Effector memory CD8-positive, alpha-beta T cell (primary cell): ENCODE results near the gene MDK.

Experiments
- ATAC-seq: fragments of 150-1000 bp; cut with Tn5 transposase; replicated peaks from 2 replicates; pipeline ENCODE4 v1.10.0; 2021; ENCODE audit warnings: mild to moderate bottlenecking, moderate library complexity
- DNase-seq, 3 experiments: peaks; one replicate each; pipeline ENCODE4 v3.0.0; 2021
- H3K27ac Mint-ChIP-seq, 2 donors: one replicate each; pipeline ENCODE4 v1.8.0; 2022; ENCODE audit warnings: mild to moderate bottlenecking in 2 of 2, mixed read lengths in 2 of 2, moderate library complexity in 2 of 2
- H3K27me3 Mint-ChIP-seq, 2 donors: one replicate each; pipeline ENCODE4 v1.8.0; 2022; ENCODE audit warnings: mixed read lengths in 2 of 2
- H3K36me3 Mint-ChIP-seq: one replicate; pipeline ENCODE4 v1.8.0; 2022; ENCODE audit warnings: mild to moderate bottlenecking, moderate library complexity, mixed read lengths; ENCODE audit not compliant: insufficient read depth
- H3K4me1 Mint-ChIP-seq, 2 donors: one replicate each; pipeline ENCODE4 v1.8.0; 2022; ENCODE audit warnings: low read depth in 2 of 2, mixed read lengths in 2 of 2
- H3K4me3 Mint-ChIP-seq, 2 donors: one replicate each; pipeline ENCODE4 v1.8.0; 2022; ENCODE audit warnings: mild to moderate bottlenecking in 2 of 2, mixed read lengths in 2 of 2, moderate library complexity in 2 of 2
- H3K9me3 Mint-ChIP-seq, 2 donors: one replicate each; pipeline ENCODE4 v1.8.0; 2022; ENCODE audit warnings: mixed read lengths in 2 of 2

MDK gene

DNA sequence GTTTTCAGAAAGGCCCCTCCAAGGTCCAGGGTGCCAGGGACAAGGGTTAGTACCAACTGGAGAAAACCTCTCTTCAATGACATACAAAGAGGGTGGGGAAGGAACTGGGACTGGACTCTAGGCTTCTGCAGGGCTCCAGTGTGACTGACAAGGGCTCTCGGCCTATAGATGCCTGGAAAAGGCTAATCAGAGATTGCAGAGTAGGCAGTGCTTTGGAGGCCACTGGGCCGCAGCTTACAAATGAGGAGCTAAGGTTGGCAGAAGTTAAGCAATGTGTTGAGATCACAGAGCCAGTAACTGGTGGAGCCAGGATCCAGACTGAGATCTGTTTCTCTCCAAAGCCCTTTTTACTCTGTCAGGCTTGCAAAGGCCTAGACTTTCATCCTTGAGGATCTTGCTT, 41.7 kb upstream of the MDK start:
- H3K4me1 Mint-ChIP-seq: peaks cover 2 to 7% of the 10 kb centered on the region in 2 donors

GRCh38 chr11:46341454-46341853, 40.0 kb upstream of the MDK start:
- H3K36me3 Mint-ChIP-seq: peaks cover 11% of the 10 kb centered on the region
- no peak for ATAC-seq
- H3K4me1 Mint-ChIP-seq: peaks cover 16 to 22% of the 10 kb centered on the region in 2 donors
- no peak overlapping the region for H3K4me3 Mint-ChIP-seq
- H3K27ac Mint-ChIP-seq: no peak overlapping the region
- DNase-seq: no peak
- H3K9me3 Mint-ChIP-seq: no peaks in the 10 kb centered on the region
- H3K27me3 Mint-ChIP-seq: peaks cover 0 to 31% of the 10 kb centered on the region in 2 donors

More for the DNA sequence above, 41.7 kb upstream of the MDK start:
- Mint-ChIP-seq H3K36me3 (peaks cover 4% of the 10 kb centered on the region), H3K27ac (no peak overlapping the region), H3K4me3 (no peak overlapping the region), H3K27me3 (peaks cover 13 to 41% of the 10 kb centered on the region in 2 donors), H3K9me3 (no peaks in the 10 kb centered on the region)
- DNase-seq (no peak), ATAC-seq (no peak)

DNA sequence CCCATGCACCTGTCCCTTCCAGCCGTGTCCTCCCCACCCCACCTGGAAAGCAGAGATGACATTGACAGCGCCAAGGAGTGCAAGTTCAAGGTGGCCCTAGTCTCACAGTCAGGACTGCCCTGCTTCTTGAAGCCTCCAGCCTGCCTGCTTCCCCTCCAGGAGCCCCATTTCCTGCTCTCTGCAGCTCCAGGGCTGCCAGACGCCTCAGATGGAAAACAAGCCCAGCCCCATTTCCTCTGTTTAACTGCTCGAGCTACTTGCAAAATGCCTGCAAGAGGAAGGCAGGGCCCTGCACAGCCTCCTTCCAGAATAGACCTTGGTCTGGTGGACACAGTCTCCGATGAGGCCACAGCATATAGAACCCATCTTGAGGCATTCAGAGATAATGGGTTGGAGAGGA, 39.2 kb upstream of the MDK start:
- H3K27ac Mint-ChIP-seq: no peak overlapping the region

DNA sequence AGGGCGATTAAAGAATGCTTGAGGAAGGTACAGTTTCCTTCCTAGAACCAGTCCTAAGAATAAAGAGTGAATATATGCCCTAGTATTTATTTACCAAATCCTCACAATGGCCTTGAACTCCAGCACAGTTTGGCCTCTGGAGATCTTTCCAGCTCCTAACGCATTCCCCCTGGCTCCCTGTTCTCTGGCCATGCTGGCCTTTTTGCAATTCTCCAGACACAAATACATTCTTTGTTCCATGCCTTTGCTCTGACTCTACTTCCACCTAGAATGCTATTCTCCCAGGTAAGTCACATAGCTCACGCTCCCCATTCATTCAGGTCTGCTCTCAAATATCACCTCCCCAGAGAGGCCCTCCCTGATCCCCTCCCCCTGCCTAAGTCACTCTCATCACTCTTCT, 37.9 kb upstream of the MDK start:
- H3K4me1 Mint-ChIP-seq: peaks cover 26 to 29% of the 10 kb centered on the region in 2 donors
- H3K4me3 Mint-ChIP-seq: no peak overlapping the region
- peaks cover 0 to 12% of the 10 kb centered on the region in 2 donors for H3K27me3 Mint-ChIP-seq
- no peak for ATAC-seq
- no peaks in the 10 kb centered on the region for H3K9me3 Mint-ChIP-seq
- DNase-seq: no peak
- no peak overlapping the region for H3K27ac Mint-ChIP-seq
- H3K36me3 Mint-ChIP-seq: peaks cover 18% of the 10 kb centered on the region

More for the DNA sequence above, 39.2 kb upstream of the MDK start:
- ATAC-seq (no peak), DNase-seq (no peak)
- Mint-ChIP-seq H3K9me3 (no peaks in the 10 kb centered on the region), H3K36me3 (peaks cover 13% of the 10 kb centered on the region), H3K27me3 (peaks cover 0 to 23% of the 10 kb centered on the region in 2 donors), H3K4me3 (no peak overlapping the region), H3K4me1 (peaks cover 22 to 29% of the 10 kb centered on the region in 2 donors)

DNA sequence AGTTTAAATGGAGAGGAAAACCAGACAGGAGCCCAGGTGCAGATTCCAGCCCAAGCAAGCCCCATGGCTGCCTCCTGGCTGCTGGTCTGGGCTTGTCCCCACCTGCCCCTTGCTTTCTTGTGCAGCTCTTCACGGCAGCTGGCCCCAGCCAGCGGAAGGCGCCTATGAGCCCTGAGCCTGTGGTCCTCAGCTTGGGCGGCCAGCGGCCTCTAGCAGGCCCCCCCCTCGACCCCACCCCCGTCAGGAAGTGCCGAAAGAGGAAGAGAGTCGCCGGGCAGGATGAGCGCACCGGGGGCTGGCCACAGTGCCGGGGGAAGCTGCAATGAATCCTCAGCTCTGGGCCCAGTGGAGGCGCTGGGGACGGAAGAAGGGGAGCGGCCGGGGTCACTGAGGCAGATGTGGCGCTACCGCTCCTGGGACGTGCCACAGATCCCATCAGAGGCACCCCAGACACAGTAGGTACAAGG, 36.3 kb upstream of the MDK start:
- peaks cover 39 to 43% of the 10 kb centered on the region in 2 donors for H3K4me1 Mint-ChIP-seq

GRCh38 chr11:46345881-46346484, 35.5 kb upstream of the MDK start:
- Mint-ChIP-seq H3K4me3 (peak overlapping the region; percentile 90 to 98), H3K4me1 (peaks cover 46 to 49% of the 10 kb centered on the region in 2 donors), H3K36me3 (peaks cover 28% of the 10 kb centered on the region), H3K27me3 (peaks cover 0 to 7% of the 10 kb centered on the region in 2 donors), H3K9me3 (no peaks in the 10 kb centered on the region), H3K27ac (peak overlapping the region; percentile 15 to 46)
- ATAC-seq: no peak
- no peak for DNase-seq

More for the DNA sequence above, 36.3 kb upstream of the MDK start:
- H3K9me3 Mint-ChIP-seq: no peaks in the 10 kb centered on the region
- H3K4me3 Mint-ChIP-seq: peak overlapping the region; percentile 90 to 98
- no peak overlapping the region for H3K27ac Mint-ChIP-seq
- no peak for DNase-seq
- peaks cover 0 to 7% of the 10 kb centered on the region in 2 donors for H3K27me3 Mint-ChIP-seq
- ATAC-seq: no peak
- peaks cover 28% of the 10 kb centered on the region for H3K36me3 Mint-ChIP-seq

- peak within 1 kb of the TSS; percentile 97 to 98 for H3K4me3 Mint-ChIP-seq
- no peaks in the 10 kb centered on the region for H3K9me3 Mint-ChIP-seq
Measured at GRCh38 chr11:46346886-46347636, 34.4 kb upstream of the MDK start, which contains the start of gene DGKZ. DGKZ (plus strand) TSS chr11:46347463; CDS start chr11:46347660, 197 bp downstream.

DNA sequence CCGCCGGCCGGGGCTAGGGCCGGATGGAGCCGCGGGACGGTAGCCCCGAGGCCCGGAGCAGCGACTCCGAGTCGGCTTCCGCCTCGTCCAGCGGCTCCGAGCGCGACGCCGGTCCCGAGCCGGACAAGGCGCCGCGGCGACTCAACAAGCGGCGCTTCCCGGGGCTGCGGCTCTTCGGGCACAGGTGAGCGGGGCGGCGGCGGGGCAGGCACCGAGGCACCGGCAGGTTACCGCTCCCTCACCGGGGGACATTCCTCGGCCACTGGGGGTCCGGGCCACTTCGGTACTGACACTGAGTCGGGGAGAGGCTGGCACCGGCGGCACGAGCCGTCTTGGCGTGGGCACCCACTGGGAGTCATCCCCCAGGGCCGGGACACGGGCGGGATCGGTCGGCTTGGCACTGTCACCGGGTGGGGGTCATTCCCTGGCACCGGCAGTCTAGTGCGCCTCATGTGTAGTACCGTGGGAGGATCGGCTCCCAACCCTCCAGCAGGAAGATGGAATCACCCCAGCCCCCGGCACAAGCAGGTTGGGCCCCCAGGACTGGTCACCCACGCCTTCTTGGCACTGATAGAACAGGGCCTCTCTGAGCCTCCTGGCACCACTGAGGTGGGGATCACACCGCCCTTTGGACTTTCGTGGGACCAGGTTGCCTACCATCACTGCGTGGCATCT, 33.7 kb upstream of the MDK start:
- H3K4me3 Mint-ChIP-seq: peak overlapping the region; percentile 97 to 98
- H3K27me3 Mint-ChIP-seq: peaks cover 0 to 7% of the 10 kb centered on the region in 2 donors
- H3K36me3 Mint-ChIP-seq: peaks cover 45% of the 10 kb centered on the region
- no peak for ATAC-seq
- no peaks in the 10 kb centered on the region for H3K9me3 Mint-ChIP-seq
- peak overlapping the region in 1 of 2 donors; percentile 91 for H3K27ac Mint-ChIP-seq
- DNase-seq: peak in 2 of 3 experiments; percentile 15 to 28
- peaks cover 59% of the 10 kb centered on the region in 2 donors for H3K4me1 Mint-ChIP-seq

More at GRCh38 chr11:46346886-46347636, 34.4 kb upstream of the MDK start, which contains the start of gene DGKZ:
- H3K27ac Mint-ChIP-seq: peak within 1 kb of the TSS; percentile 89 to 91
- peaks cover 55 to 58% of the 10 kb centered on the region in 2 donors for H3K4me1 Mint-ChIP-seq
- peaks cover 0 to 7% of the 10 kb centered on the region in 2 donors for H3K27me3 Mint-ChIP-seq
- peaks cover 38% of the 10 kb centered on the region for H3K36me3 Mint-ChIP-seq
- DNase-seq: peak; percentile 89 to 96 (median 95)
- ATAC-seq: peak; percentile 75

DNA sequence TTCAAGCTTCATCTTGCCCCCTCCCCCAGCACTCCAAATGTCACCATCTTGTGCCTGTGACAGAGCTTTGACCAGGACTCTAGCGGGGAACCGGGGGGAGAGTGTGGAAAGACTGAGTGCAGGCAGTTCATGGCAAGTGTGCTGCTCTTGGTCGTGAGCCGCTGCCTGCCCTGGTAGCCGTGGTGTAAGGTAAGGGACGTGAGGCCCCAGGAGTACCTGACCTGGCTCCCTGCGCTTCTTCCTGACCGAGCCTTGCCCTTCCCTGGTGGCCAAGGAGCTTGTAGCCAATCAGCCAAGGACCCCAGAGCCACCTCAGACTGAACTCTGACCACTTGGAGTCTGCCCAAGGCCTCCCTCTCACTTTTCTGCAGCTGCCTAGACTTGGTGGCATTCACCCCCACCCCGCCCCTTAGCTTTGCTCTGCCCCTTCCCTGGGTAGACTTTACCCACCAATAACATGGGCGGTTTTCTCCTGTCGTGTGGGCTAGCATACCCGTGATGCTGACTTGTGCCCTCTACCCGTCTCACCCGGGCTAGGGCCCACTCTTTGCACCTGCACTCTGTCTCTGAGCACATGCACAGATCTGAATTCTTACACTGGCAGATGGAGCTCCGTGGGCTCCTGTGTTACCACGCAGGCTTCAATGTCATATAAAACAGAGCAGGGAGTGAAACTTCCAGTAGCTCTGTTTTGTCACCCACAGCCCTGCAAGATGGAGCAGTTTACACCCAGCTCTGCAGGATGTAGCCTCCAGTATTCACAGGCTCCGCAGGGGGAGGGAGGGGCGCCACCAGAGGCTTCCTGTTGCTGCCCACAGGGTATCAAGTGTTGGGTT, 32.7 kb upstream of the MDK start:
- Mint-ChIP-seq H3K36me3 (peaks cover 44% of the 10 kb centered on the region), H3K4me3 (peak overlapping the region; percentile 97 to 98), H3K4me1 (peaks cover 69 to 70% of the 10 kb centered on the region in 2 donors), H3K27me3 (peaks cover 0 to 7% of the 10 kb centered on the region in 2 donors), H3K9me3 (no peaks in the 10 kb centered on the region), H3K27ac (peak overlapping the region; percentile 89 to 91)
- DNase-seq (peak; percentile 54 to 67 (median 57)), ATAC-seq (peak; percentile 51)

GRCh38 chr11:46350695-46351094, 30.8 kb upstream of the MDK start:
- peaks cover 72 to 73% of the 10 kb centered on the region in 2 donors for H3K4me1 Mint-ChIP-seq
- peak overlapping the region; percentile 97 to 98 for H3K4me3 Mint-ChIP-seq
- H3K27me3 Mint-ChIP-seq: no peaks in the 10 kb centered on the region
- no peak for ATAC-seq
- peaks cover 43% of the 10 kb centered on the region for H3K36me3 Mint-ChIP-seq
- no peak for DNase-seq
- H3K9me3 Mint-ChIP-seq: no peaks in the 10 kb centered on the region
- H3K27ac Mint-ChIP-seq: peak overlapping the region; percentile 89 to 95

DNA sequence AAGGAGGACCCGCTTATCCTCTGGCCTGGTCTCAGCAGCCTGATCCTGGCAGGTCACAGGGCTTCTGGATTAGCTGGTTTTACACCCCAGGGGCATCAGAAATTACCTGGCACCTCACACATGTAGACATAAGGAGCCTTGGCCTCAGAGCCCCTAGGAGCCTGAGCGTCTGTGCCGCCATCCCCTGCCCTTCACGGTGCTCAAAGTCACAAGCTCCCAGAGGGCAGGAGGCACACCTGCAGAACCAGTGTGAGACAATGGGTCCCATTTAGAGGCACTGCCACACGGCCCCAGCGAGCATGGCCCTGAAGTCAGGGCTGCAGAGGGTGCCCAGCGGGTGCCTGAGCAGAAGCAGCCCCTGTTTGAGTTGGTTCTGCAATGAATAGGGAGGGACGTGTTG, 30.3 kb upstream of the MDK start:
- H3K4me1 Mint-ChIP-seq: peaks cover 72 to 73% of the 10 kb centered on the region in 2 donors
- no peaks in the 10 kb centered on the region for H3K9me3 Mint-ChIP-seq
- peak overlapping the region; percentile 82 to 95 for H3K27ac Mint-ChIP-seq
- ATAC-seq (no peak), DNase-seq (no peak)
- H3K27me3 Mint-ChIP-seq: no peaks in the 10 kb centered on the region
- peaks cover 40% of the 10 kb centered on the region for H3K36me3 Mint-ChIP-seq
- peak overlapping the region; percentile 97 to 98 for H3K4me3 Mint-ChIP-seq

DNA sequence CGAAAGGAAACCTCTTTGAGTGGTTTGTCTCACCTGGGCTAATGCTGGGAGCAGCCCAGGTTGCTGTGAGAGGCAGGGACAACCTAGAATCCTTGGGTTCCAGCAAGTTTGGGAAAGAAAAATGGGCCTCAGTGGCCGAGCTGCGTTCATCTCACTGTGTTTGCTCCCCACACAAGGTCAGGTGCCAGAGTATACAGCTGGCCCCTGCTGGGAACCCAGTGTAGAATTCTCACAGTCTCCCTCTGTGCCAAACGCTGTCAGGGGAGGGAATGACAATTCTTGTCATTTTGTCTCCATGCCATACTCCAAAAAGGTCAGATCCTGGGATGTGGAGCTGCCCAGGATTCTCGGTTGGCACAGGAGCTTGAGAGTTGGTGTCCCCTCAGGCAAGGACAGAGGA, 29.9 kb upstream of the MDK start:
- no peak for ATAC-seq
- no peak for DNase-seq
- no peaks in the 10 kb centered on the region for H3K9me3 Mint-ChIP-seq
- H3K27me3 Mint-ChIP-seq: no peaks in the 10 kb centered on the region
- H3K4me3 Mint-ChIP-seq: peak overlapping the region; percentile 97 to 98
- H3K36me3 Mint-ChIP-seq: peaks cover 40% of the 10 kb centered on the region
- H3K27ac Mint-ChIP-seq: peak overlapping the region; percentile 82 to 95
- H3K4me1 Mint-ChIP-seq: peaks cover 72 to 73% of the 10 kb centered on the region in 2 donors
